HG03442 (cell line): ENCODE results near the gene FALEC.
A peak's percentile ranks its signal among the peaks of the same experiment; 100 is the strongest.
"Not testable (repeated sequence)": the region's sequence is repeated elsewhere in the genome, so short reads cannot be mapped to it uniquely, and the experiment has no call there.

Experiments
- ATAC-seq: cut with Tn5 transposase; IDR thresholded peaks from one replicate; pipeline ENCODE4 v1.9.1; 2021; ENCODE audit warnings: mild to moderate bottlenecking, moderate library complexity; ENCODE audit not compliant: unreplicated experiment

FALEC gene

GRCh38 chr1:150558303-150558704, 42.8 kb downstream of the FALEC start:
- no peak for ATAC-seq

DNA sequence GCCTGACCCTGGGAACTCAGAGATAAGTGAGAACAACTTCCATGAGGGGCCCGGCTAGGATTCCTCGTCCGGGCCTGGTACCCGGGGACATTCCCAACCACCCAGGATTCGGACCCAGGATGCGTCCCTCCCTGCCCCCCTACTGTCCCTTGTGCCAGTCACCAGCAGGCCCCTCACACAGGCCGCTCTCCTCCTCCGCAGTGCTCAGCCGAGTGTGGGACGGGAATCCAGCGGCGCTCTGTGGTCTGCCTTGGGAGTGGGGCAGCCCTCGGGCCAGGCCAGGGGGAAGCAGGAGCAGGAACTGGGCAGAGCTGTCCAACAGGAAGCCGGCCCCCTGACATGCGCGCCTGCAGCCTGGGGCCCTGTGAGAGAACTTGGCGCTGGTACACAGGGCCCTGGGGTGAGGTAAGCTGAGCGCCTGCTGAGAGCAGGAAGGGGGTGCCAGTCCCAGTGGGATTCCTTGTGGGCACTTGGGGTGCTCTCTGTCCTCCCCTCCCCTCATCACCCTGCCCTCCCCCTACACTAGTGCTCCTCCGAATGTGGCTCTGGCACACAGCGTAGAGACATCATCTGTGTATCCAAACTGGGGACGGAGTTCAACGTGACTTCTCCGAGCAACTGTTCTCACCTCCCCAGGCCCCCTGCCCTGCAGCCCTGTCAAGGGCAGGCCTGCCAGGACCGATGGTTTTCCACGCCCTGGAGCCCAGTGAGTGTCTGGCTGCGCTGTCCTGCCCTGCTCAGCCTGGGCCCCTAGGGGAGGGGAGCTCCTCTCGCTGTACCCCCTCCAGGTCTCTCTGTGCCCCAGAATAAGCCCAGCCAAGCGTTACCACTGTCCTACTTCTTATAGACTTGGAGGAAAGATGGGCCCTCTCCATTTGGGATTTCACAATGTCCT, 43.5 kb downstream of the FALEC start:
- no peak for ATAC-seq

GRCh38 chr1:150559656-150560010, 44.1 kb downstream of the FALEC start:
- ATAC-seq, result no peak

- no peak for ATAC-seq
Measured at GRCh38 chr1:150560011-150560438, 44.5 kb downstream of the FALEC start.

DNA sequence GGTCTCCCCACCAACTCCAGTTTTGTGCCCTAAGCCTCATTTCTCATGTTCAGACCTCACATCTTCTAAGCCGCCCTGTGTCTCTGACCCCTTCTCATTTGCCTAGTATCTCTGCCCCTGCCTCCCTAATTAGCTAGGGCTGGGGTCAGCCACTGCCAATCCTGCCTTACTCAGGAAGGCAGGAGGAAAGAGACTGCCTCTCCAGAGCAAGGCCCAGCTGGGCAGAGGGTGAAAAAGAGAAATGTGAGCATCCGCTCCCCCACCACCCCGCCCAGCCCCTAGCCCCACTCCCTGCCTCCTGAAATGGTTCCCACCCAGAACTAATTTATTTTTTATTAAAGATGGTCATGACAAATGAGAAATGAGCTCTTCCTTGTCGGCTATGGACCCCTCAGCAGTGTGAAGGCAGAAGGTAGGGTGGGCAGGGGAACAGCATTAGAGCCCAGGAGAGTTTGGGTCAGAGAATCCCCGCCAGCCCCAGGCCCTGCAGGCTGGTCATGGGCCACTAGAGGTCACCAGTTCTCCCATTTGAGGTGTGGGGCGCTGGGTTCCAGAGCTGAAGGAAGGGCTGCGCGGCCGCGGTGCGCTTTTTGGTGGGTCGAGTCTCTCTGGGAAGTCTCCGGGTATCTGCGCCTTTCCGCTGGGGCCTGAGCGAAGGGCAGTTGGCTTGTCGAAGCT, 45.2 kb downstream of the FALEC start:
- ATAC-seq, result peak; percentile 33

GRCh38 chr1:150561254-150561973, 45.9 kb downstream of the FALEC start:
- ATAC-seq, result peak; percentile 12

DNA sequence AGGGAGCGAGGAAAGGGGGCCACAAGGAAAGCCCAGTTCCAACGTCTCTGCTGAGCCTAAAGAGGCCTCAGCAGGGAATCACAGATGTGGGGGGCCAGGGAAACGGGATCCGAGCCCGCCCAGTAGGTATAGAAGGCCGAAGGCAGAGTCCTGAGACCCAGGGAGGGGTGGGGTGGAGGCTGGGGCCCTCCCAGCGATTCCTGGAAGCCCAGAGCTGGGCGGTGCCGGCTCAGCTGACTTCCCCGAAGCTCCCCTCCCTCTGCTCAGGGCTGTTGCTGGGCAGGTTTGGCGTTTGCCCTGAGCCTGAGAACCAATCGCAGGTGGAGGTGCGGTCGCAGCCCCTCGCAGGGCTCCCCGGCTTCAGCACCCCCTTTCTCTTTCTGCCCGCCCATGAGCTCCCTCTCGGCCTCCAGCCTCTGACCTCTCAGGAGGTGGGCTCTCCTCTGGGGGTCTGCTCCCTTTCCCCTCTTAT, 46.5 kb downstream of the FALEC start:
- peak; percentile 31 for ATAC-seq

DNA sequence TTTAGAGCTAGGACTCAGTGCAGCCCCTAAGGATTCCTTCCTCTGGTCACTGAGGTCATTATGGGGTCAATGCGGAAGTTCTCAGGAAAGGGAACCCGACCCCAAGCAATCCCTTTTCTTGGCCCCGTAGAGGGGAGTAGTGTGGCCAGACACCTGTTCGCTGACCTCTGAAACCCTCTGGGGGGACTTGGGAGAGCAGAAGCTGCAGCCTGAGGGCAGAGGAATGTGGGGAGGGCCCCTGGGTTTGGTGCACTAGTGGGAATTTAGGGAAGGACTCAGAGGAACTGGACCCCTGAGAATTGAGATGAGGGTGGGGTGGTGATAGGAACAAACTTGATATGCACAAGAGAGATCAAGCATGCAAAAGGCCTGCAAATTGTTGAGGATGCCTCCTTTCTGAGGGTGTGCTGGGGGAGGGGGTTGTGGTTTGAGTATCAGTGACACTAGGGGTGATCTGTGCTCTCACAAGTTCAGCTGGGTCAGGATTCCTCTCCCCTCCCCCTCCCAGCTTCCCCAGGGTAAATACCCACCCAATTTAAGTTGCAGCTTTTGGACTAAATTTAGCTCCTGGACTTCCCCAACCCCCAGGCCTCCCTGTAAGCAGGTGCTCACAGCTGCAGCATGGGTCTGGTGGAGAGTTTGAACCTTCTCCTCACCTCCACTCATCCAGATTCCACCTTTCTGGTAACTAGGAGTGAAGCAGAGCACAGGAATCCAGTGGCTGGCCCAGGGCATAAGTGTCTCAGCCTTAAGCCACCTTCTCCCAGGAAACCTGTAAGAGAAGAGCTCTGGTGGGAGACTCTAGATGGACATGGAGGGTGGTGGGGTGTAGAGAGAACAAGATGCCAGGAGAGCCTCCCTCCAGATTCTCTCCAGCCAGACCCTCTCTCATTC, 47.1 kb downstream of the FALEC start:
- peak; percentile 31 for ATAC-seq

DNA sequence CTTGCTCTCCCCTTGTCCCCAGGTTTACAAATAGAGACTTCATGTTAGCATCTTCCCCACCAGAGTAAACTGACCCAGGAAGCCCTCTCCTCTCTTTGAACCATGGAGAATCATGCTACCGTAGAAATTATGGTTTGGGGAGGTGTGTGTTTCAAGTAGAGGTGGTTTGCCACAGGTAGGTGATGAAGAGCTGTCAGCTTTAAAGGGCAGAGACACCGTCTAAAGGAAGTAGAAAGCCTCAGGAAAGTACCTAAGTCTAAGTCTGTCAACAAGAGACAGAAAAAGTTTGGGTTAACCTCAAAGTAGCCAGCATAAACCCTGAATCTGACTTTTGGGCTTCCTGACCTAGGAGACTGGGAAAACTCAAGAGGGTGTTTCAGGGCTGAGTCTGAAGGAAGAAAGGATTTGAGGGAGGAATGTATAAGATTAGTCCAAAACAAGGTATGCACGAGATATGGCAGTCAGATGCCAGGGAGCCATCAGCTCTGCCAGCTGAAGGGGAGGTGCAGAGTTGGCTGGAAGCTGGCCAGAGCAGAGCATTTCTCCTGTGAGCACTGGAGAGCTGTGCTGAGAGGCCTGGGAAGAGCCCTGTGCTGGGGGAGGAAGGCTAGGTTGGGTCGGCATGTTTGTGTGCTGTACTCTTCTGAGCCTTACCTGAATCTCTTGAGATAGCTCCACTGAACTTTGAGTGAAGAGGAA, 47.9 kb downstream of the FALEC start:
- ATAC-seq, result no peak

DNA sequence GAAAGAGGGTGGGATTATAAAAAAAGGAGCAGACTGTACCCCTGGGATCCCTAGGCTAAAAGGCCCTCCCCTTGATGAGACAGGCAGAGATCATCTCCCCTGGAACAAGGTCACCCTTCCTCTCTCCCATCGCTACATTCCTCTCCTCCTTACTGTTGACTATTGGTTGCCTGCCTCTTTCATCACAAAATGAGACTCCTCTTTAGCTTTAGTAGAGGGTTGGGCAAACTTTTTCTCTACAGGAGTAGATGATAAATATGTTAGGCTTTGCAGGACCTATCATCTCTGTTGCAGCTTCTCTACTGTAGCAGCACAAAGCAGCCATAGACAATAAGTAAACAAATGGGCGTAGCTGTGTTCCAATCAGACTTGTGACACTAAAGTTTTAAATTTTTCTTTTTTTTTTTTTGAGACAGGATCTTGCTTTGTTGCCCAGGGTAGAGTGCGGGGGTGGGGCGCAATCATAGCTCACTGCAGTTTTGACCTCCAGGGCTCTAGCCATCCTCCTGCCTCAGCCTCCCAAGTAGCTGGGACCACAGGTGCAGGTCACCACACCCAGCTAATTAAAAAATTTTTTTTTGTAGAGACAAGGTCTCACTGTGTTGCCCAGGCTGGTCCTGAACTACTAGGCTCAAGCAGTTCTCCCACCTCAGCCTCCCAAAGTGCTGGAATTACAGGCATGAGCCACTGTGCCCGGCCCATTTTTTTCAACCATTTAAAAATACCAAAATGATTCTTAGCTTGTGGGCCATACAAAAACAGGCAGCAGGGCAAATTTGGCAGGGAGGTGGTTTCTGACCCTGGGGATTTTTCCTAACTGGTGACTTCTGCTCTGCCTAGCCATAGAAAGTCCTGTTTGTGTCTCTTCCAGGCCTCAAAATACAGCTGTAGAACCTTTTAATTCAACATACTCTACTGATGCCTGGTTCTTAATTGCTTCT, 48.8 kb downstream of the FALEC start:
- no peak for ATAC-seq

DNA sequence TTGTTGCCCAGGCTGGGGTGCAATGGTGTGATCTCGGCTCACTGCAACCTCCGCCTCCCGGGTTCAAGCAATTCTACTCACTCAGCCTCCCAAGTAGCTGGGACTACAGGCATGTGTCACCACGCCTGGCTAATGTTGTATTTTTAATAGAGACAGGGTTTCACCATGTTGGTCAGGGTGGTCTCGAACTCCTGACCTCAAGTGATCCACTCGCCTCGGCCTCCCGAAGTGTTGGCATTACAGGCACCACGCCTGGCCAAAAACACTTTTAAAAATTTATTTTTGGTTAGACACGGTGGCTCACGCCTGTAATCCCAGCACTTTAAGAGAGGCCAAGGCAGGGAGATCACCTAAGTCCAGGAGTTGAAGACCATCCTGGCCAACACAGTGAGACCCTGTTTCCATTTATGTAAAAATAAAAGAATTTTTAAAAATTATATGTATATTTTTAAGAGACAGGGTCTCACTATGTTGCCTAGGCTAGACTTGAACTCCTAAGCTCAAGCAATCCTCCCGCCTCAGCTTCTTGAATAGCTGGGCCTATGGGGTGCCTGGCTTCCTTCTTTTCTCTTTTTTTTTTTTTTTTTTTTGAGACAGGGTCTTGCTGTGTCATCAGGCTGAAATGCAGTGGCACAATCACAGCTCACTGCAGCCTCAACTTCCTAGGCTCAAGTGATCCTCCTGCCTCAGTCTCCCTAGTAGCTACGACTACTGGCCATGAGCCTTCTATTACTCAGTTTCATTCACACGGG, 49.9 kb downstream of the FALEC start:
- not testable (repeated sequence) for ATAC-seq

DNA sequence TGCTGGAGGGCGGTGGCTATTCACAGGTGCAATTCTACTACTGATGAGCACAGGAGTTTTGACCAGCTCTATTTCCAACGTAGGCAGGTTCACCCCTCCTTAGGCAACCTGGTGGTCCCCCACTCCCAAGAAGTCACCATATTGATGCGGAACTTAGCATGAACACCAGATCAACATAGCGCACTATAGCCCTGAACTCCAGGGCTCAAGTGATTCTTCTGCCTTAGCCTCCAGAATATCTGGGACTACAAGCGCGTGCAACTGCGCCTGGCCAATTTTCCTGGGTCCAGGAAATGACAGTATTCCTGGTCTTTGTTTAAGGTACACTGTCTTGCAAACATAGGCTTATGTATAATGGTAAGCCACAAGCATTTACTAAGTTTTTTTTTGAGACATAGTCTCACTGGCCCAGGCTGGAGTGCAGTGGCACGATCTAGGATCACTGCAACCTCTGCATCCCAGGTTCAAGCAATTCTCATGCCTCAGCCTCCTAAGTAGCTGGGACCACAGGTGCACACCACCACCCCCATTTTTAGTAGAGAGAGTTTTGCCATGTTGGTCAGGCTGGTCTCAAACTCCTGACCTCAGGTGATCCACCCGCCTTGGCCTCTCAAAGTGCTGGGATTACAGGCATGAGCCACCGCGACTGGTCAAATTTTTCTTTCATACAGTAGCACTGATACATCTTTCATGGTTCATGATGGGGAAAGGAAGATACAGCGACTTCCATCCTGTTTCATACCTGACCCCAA, 51.2 kb downstream of the FALEC start:
- ATAC-seq, result no peak

- ATAC-seq, result no peak
Measured at GRCh38 chr1:150567341-150567716, 51.8 kb downstream of the FALEC start.

DNA sequence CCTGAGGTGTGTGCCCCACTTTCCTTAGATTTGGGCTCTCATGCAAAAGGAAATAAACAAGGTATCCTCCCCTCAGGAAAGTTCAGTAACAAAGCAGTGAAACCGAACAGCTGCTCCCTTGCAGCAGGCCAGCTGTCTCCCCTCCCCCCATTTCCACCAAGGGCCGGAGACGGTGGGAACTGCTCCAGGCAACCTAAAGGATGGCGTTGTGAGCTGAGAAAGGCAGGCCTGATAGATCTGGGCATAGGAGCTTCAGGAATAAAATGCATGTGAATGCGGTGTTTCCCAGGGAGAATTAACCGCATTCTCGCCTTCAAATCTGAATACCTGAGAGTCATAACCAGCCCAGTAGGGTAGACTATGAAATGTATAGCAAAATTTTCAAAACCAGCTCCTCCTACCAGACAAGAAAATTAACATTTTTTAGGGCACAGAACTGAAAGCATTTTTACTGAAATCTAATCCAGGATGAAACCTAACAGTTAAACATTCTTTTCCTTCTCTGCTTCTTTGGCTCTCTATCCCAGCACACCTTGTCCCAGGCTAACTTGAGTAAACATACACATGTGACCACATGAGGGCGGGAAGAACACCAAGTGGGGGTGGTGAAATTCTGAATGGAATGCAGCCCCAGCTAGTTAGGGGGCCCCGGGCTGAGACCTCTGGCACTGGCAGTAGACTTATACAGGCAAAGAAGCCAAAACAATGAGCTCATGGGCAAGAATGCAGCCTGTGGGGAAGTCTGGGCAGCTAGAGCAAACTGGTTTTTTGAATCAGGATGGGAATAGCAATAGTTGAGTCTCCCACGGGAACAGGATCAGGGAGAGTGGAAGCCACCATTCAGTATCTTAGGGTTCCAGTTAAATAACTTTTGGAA, 52.4 kb downstream of the FALEC start:
- ATAC-seq, result no peak

GRCh38 chr1:150568594-150568966, 53.0 kb downstream of the FALEC start:
- ATAC-seq, result no peak

DNA sequence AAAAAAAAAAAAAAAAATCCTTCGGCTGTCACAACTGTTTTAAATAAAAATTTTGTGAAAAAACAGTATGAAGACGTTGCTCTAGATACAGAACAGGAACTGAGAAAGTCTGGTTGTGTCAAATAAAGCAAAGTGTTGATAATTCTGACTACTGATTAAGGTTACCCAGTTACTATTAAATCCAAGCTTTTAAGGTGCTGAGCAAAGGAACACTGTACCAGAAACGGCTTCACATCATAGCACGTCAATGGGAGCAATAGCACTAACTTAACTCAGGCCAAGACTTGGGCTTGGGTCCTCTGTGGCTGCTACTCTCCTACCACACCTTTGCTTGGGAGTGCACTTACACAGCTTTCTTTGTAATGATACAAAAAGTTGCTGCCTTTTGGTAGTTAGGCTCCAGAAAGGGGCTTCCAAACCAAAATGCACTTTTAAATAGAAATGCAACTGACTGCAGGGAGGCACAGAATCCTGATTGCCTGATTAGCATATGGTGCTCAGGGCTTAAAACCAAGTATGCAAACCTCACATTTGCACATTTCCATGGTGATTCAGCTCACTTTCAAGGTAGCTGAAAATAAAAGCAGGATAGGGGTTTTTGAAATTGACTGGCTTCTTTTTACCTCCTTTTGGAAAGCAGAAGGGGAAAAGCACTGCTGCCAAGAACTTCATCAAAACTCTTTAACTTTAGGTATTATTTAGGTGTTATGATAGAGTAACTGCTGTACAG, 57.5 kb downstream of the FALEC start:
- no peak for ATAC-seq
